ENCODE results near the gene CRADD. TPM values are rescaled to one million over a fixed set of nuclear protein-coding genes. Genes with fewer than 3 reads are reported as not detected.

Gene CRADD
- total and polyA plus RNA-seq, 2 experiments from 2014 or later, result 18.6 to 21.5 TPM

- no peaks in the 10 kb centered on the region for H4K20me1 ChIP-seq (ENCODE audit: insufficient read depth)
- H3K4me1 ChIP-seq (ENCODE audit: insufficient read depth), result peaks cover 10% of the 10 kb centered on the region
- H3F3A ChIP-seq (ENCODE audit: insufficient read depth), result peaks cover 19% of the 10 kb centered on the region
- no peaks in the 10 kb centered on the region for H3K79me2 ChIP-seq (ENCODE audit: insufficient read depth)
- no peaks in the 10 kb centered on the region for H3K9me2 ChIP-seq (ENCODE audit: insufficient read depth)
- no peaks in the 10 kb centered on the region for H3K36me3 ChIP-seq (ENCODE audit: low read depth)
- in situ Hi-C loops (cut with MboI), result no loop called here
- no peaks in the 10 kb centered on the region for H3K9me3 ChIP-seq (ENCODE audit: low read depth)
- no peak overlapping the region for H3K4me2 ChIP-seq (ENCODE audit: unreplicated experiment)
- no peak overlapping the region for H3K9ac ChIP-seq
- no peak overlapping the region for H2AFZ ChIP-seq
- WGBS, 2 experiments (ENCODE audit: low coverage in 1 of 2, low lambda C conversion rate in 2 of 2, missing lambda C conversion rate in 2 of 2), result 97 to 98% methylated on average over 4 of the region's 4 CpGs
- H3K27me3 ChIP-seq (replicated peaks; ENCODE audit: insufficient read depth), result no peaks in the 10 kb centered on the region
- no peak for DNase-seq
- H3K27ac ChIP-seq, result no peak overlapping the region
- H3K4me3 ChIP-seq, result no peak overlapping the region
- no peak for TF ChIP-seq EZH2 (IDR thresholded peaks at IDR 0.05; ENCODE audit: insufficient read depth, poor library complexity, severe bottlenecking)
These were observed 226.9 kb downstream of the CRADD start for GRCh38 chr12:93904124-93904523.

- H3K79me2 ChIP-seq (ENCODE audit: insufficient read depth), result no peaks in the 10 kb centered on the region
- no peak overlapping the region for H3K9ac ChIP-seq
- in situ Hi-C loops (cut with MboI), result no loop called here
- no peaks in the 10 kb centered on the region for H4K20me1 ChIP-seq (ENCODE audit: insufficient read depth)
- no peaks in the 10 kb centered on the region for H3K27me3 ChIP-seq (replicated peaks; ENCODE audit: insufficient read depth)
- H3K36me3 ChIP-seq (ENCODE audit: low read depth), result no peaks in the 10 kb centered on the region
- no peak for DNase-seq
- H3K27ac ChIP-seq, result peak overlapping the region; percentile 41
- TF ChIP-seq EZH2 (IDR thresholded peaks at IDR 0.05; ENCODE audit: insufficient read depth, poor library complexity, severe bottlenecking) (no peak), EZH2phosphoT487 (IDR thresholded peaks at IDR 0.05; ENCODE audit: insufficient read depth, low read depth) (no peak)
- WGBS, 2 experiments (ENCODE audit: low coverage in 1 of 2, low lambda C conversion rate in 2 of 2, missing lambda C conversion rate in 2 of 2), result 97 to 99% methylated on average over 2 of the region's 2 CpGs
- H2AFZ ChIP-seq, result no peak overlapping the region
- no peaks in the 10 kb centered on the region for H3K9me2 ChIP-seq (ENCODE audit: insufficient read depth)
- H3F3A ChIP-seq (ENCODE audit: insufficient read depth), result peaks cover 22% of the 10 kb centered on the region
- H3K4me1 ChIP-seq (ENCODE audit: insufficient read depth), result peaks cover 34% of the 10 kb centered on the region
- no peak overlapping the region for H3K4me2 ChIP-seq (ENCODE audit: unreplicated experiment)
- no peaks in the 10 kb centered on the region for H3K9me3 ChIP-seq (ENCODE audit: low read depth)
- H3K4me3 ChIP-seq, result no peak overlapping the region
These were observed 231.1 kb downstream of the CRADD start for GRCh38 chr12:93908264-93908663.

GRCh38 chr12:93908846-93909567, 231.8 kb downstream of the CRADD start:
- DNase-seq, result peak; percentile 79
- in situ Hi-C loops (cut with MboI), result no loop called here
- H3K9me3 ChIP-seq (ENCODE audit: low read depth), result no peaks in the 10 kb centered on the region
- no peak for TF ChIP-seq EZH2 (IDR thresholded peaks at IDR 0.05; ENCODE audit: insufficient read depth, poor library complexity, severe bottlenecking)
- no peak for TF ChIP-seq EZH2phosphoT487 (IDR thresholded peaks at IDR 0.05; ENCODE audit: insufficient read depth, low read depth)
- no peaks in the 10 kb centered on the region for H3K27me3 ChIP-seq (replicated peaks; ENCODE audit: insufficient read depth)
- H3K36me3 ChIP-seq (ENCODE audit: low read depth), result no peaks in the 10 kb centered on the region
- peaks cover 42% of the 10 kb centered on the region for H3K4me1 ChIP-seq (ENCODE audit: insufficient read depth)
- no peaks in the 10 kb centered on the region for H3K79me2 ChIP-seq (ENCODE audit: insufficient read depth)
- H3K9me2 ChIP-seq (ENCODE audit: insufficient read depth), result no peaks in the 10 kb centered on the region
- no peak overlapping the region for H3K4me3 ChIP-seq
- no peaks in the 10 kb centered on the region for H4K20me1 ChIP-seq (ENCODE audit: insufficient read depth)
- peak overlapping the region; percentile 41 for H3K27ac ChIP-seq
- peak overlapping the region; percentile 33; the same call in 1 of the 2 replicates for H2AFZ ChIP-seq
- WGBS, 2 experiments (ENCODE audit: low coverage in 1 of 2, low lambda C conversion rate in 2 of 2, missing lambda C conversion rate in 2 of 2), result 38% methylated on average over 12 of the region's 12 CpGs
- H3K4me2 ChIP-seq (ENCODE audit: unreplicated experiment), result peak overlapping the region; percentile 33
- peaks cover 30% of the 10 kb centered on the region for H3F3A ChIP-seq (ENCODE audit: insufficient read depth)
- H3K9ac ChIP-seq, result no peak overlapping the region

DNA sequence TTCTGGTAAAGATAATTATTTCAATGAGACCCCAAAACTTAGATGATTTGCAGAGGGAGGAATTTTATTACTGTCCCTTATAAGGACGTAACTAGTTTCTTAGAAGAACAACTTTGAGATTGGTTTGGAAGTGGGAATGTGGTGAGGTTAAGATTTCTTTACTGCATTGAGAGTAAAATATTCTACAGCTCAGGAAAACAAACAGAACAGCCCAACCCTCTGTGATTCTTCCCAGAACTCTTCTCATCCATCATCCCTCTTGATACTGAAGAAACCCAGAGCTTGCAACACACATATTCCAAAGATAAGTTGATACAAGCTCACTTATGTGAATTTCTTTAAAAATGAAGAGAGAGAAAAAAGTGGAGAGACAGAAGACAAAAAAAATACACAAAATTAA, 234.2 kb downstream of the CRADD start:
- H3K27ac ChIP-seq, result no peak overlapping the region
- 96 to 100% methylated on average over 1 of the region's 1 CpG for WGBS, 2 experiments (ENCODE audit: low coverage in 1 of 2, low lambda C conversion rate in 2 of 2, missing lambda C conversion rate in 2 of 2)
- H2AFZ ChIP-seq, result no peak overlapping the region
- H4K20me1 ChIP-seq (ENCODE audit: insufficient read depth), result no peaks in the 10 kb centered on the region
- DNase-seq, result peak; percentile 10
- H3K36me3 ChIP-seq (ENCODE audit: low read depth), result no peaks in the 10 kb centered on the region
- H3K9ac ChIP-seq, result no peak overlapping the region
- in situ Hi-C loops (cut with MboI), result no loop called here
- H3K4me3 ChIP-seq, result no peak overlapping the region
- no peaks in the 10 kb centered on the region for H3K27me3 ChIP-seq (replicated peaks; ENCODE audit: insufficient read depth)
- H3F3A ChIP-seq (ENCODE audit: insufficient read depth), result peaks cover 43% of the 10 kb centered on the region
- H3K9me2 ChIP-seq (ENCODE audit: insufficient read depth), result no peaks in the 10 kb centered on the region
- no peak for TF ChIP-seq EZH2phosphoT487 (IDR thresholded peaks at IDR 0.05; ENCODE audit: insufficient read depth, low read depth)
- no peak for TF ChIP-seq EZH2 (IDR thresholded peaks at IDR 0.05; ENCODE audit: insufficient read depth, poor library complexity, severe bottlenecking)
- H3K79me2 ChIP-seq (ENCODE audit: insufficient read depth), result no peaks in the 10 kb centered on the region
- peak overlapping the region; percentile 10 for H3K4me2 ChIP-seq (ENCODE audit: unreplicated experiment)
- H3K9me3 ChIP-seq (ENCODE audit: low read depth), result no peaks in the 10 kb centered on the region
- peaks cover 55% of the 10 kb centered on the region for H3K4me1 ChIP-seq (ENCODE audit: insufficient read depth)

Measured in GM23248 (cell line).